OCI-LY3 (cell line): ENCODE results near the gene PGLYRP3.
A peak's percentile ranks its signal among the peaks of the same experiment; 100 is the strongest.

Source experiments
- H2AFZ ChIP-seq: fragments of 200-600, 300-600 bp; shearing (Covaris generic); 2 replicates; pipeline ENCODE4 v1.6.0; 2014; ENCODE audit warnings: antibody characterized with exemption, low read depth, low read length
- H3K27ac ChIP-seq: fragments of 200-600, 300-600 bp; sonication (generic); 2 replicates; pipeline ENCODE4 v1.5.1; 2014; ENCODE audit warnings: mild to moderate bottlenecking, low read length, moderate library complexity, mixed read lengths
- H3K27me3 ChIP-seq: fragments of 200-600, 300-600 bp; sonication (generic); 2 replicates; pipeline ENCODE4 v1.6.1; 2014; ENCODE audit warnings: low read depth, low read length, mixed read lengths
- H3K36me3 ChIP-seq: fragments of 200-600, 300-600 bp; sonication (generic); replicated peaks from 2 replicates; pipeline ENCODE3; 2014; ENCODE audit warnings: low read depth, low read length, mixed read lengths
- H3K4me1 ChIP-seq: fragments of 300-600, 200-600 bp; sonication (generic); 2 replicates; pipeline ENCODE4 v1.6.1; 2014; ENCODE audit warnings: low read length, mixed read lengths
- H3K4me2 ChIP-seq: fragments of 200-600, 300-600 bp; sonication (generic); 2 replicates; pipeline ENCODE4 v1.6.1; 2014; ENCODE audit warnings: low read length, mixed read lengths
- H3K4me3 ChIP-seq: fragments of 300-600, 200-600 bp; sonication (generic); 2 replicates; pipeline ENCODE4 v1.5.1; 2014; ENCODE audit warnings: antibody characterized with exemption, mild to moderate bottlenecking, low read length, moderate library complexity
- H3K79me2 ChIP-seq: fragments of 300-600, 200-600 bp; shearing (Covaris generic); 2 replicates; pipeline ENCODE4 v1.6.1; 2014; ENCODE audit warnings: mild to moderate bottlenecking, low read length, mixed read lengths
- H3K9ac ChIP-seq: fragments of 300-600, 200-600 bp; shearing (Covaris generic); 2 replicates; pipeline ENCODE4 v1.6.0; 2014; ENCODE audit warnings: mild to moderate bottlenecking, low read length, moderate library complexity
- H3K9me3 ChIP-seq: fragments of 200-600, 300-600 bp; shearing (Covaris generic); 2 replicates; pipeline ENCODE4 v1.6.1; 2014; ENCODE audit warnings: low read length, mixed read lengths; ENCODE audit not compliant: insufficient read depth
- H4K20me1 ChIP-seq: fragments of 200-600, 300-600 bp; sonication (generic); 2 replicates; pipeline ENCODE4 v1.6.1; 2016; ENCODE audit warnings: low read length, mixed read lengths; ENCODE audit not compliant: insufficient read depth
- CTCF ChIP-seq: fragments of 200-600, 300-600 bp; sonication (generic); IDR thresholded peaks from 2 replicates; pipeline ENCODE4 v1.5.1; 2014; ENCODE audit warnings: antibody characterized with exemption, low read length, low read depth
- EZH2phosphoT487 ChIP-seq: fragments of 200-600 bp; shearing (Covaris generic); IDR thresholded peaks from 2 replicates; pipeline ENCODE4 v1.6.1; 2018; ENCODE audit warnings: antibody characterized with exemption, mixed run types, low read depth

The PGLYRP3 gene

GRCh38 chr1:153293851-153294250, 18.9 kb downstream of the PGLYRP3 start:
- Histone ChIP-seq H2AFZ (no peak overlapping the region), H3K27ac (no peak overlapping the region), H3K9ac (no peak overlapping the region), H4K20me1 (no peaks in the 10 kb centered on the region), H3K4me1 (peaks cover 50% of the 10 kb centered on the region), H3K4me2 (no peak overlapping the region), H3K9me3 (no peaks in the 10 kb centered on the region), H3K36me3 (no peaks in the 10 kb centered on the region), H3K4me3 (no peak overlapping the region), H3K79me2 (no peaks in the 10 kb centered on the region), H3K27me3 (no peaks in the 10 kb centered on the region)
- no peak for TF ChIP-seq EZH2phosphoT487
- TF ChIP-seq CTCF, result no peak

- H3K4me2 ChIP-seq, result no peak overlapping the region
- no peaks in the 10 kb centered on the region for H3K79me2 ChIP-seq
- no peaks in the 10 kb centered on the region for H3K27me3 ChIP-seq
- H3K9me3 ChIP-seq, result no peaks in the 10 kb centered on the region
- no peak overlapping the region for H3K27ac ChIP-seq
- no peaks in the 10 kb centered on the region for H4K20me1 ChIP-seq
- H3K4me1 ChIP-seq, result peaks cover 52% of the 10 kb centered on the region
- H2AFZ ChIP-seq, result no peak overlapping the region
- TF ChIP-seq CTCF (no peak), EZH2phosphoT487 (no peak)
- H3K4me3 ChIP-seq, result no peak overlapping the region
- H3K36me3 ChIP-seq, result no peaks in the 10 kb centered on the region
- H3K9ac ChIP-seq, result no peak overlapping the region
Measured at GRCh38 chr1:153293480-153293775, 19.3 kb downstream of the PGLYRP3 start.

GRCh38 chr1:153292740-153293479, 19.8 kb downstream of the PGLYRP3 start:
- Histone ChIP-seq H3K9me3 (no peaks in the 10 kb centered on the region), H3K9ac (no peak overlapping the region), H3K27me3 (no peaks in the 10 kb centered on the region), H4K20me1 (no peaks in the 10 kb centered on the region), H3K4me2 (peak overlapping the region; percentile 52; the same call in 1 of the 2 replicates), H3K79me2 (no peaks in the 10 kb centered on the region), H3K36me3 (no peaks in the 10 kb centered on the region), H3K27ac (peak overlapping the region; percentile 69; the same call in 1 of the 2 replicates), H3K4me3 (no peak overlapping the region), H3K4me1 (peaks cover 55% of the 10 kb centered on the region), H2AFZ (no peak overlapping the region)
- TF ChIP-seq CTCF (no peak), EZH2phosphoT487 (no peak)

GRCh38 chr1:153292185-153292584, 20.6 kb downstream of the PGLYRP3 start:
- Histone ChIP-seq H3K4me2 (peak overlapping the region; percentile 52), H3K9me3 (no peaks in the 10 kb centered on the region), H3K79me2 (no peaks in the 10 kb centered on the region), H3K36me3 (no peaks in the 10 kb centered on the region), H3K9ac (peak overlapping the region; percentile 42; the same call in 1 of the 2 replicates), H2AFZ (peak overlapping the region; percentile 2; the same call in 1 of the 2 replicates), H3K27me3 (peaks cover under 1% of the 10 kb centered on the region; the same call in 1 of the 2 replicates), H3K4me3 (peak overlapping the region; percentile 11), H4K20me1 (no peaks in the 10 kb centered on the region), H3K27ac (peak overlapping the region; percentile 69), H3K4me1 (peaks cover 50% of the 10 kb centered on the region)
- no peak for TF ChIP-seq CTCF
- no peak for TF ChIP-seq EZH2phosphoT487
